Activated CD4-positive, alpha-beta T cell treated with anti-CD3 and anti-CD28 coated beads, Interleukin-10, Interleukin-2, amounts not matched to agents 100 ng/mL and 50 ng/mL, durations not matched to agents 16 hours and 8 hours (primary cell): Measurements from ENCODE around the gene PLA2G4C.

Experiments
- DNase-seq: peaks from one replicate; pipeline ENCODE4 v3.0.0-alpha.2; 2020

Gene PLA2G4C

DNA sequence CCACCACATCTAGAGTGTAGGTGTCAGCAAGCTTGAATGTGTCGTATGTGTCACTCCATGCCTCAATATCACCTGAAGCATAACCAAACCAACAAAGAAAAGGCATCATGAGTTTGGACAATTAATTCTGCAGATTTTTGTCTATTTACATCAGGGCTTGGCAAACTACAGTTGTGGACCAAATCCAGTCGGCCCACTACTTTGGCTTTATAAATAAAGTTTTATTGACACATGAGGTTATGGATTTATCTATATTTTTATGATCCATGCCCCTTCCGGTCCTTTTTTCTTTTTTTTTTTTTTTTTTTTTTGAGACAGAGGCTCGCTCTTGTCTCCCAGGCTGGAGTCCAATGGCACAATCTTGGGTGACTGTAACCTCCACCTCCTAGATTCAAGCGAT is 57.5 kb downstream of the PLA2G4C start:
- DNase-seq, result no peak

DNA sequence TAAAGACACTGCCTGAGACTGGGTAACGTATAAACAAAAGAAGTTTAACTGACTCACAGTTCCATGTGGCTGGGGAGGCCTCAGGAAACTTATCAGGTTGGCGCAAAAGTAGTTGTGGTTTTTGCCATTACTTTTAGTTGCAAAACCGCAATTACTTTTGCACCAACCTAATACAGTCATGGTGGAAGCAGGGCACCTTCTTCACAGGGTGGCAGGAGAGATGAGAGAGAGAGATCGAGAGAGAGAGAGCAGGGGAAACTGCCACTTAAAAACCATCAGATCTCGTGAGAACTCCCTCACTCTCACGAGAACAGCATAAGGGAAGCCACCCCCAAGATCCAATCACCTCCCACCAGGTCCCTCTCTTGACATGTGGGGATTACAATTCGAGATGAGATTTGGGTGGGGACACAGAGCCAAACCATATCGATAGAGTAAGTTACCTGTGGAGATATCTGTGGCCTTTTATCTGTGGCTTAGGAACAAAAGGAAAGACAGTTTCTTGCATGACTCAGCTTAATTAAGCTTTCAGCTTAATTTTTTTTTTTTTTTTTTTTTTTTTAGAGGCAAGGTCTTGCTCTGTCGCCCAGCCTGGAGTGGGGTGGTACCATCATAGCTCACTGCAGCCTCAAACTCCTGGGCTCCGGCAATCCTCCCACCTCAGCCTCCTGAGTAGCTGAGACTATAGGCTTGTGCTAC is 59.1 kb downstream of the PLA2G4C start:
- DNase-seq, result no peak

DNA sequence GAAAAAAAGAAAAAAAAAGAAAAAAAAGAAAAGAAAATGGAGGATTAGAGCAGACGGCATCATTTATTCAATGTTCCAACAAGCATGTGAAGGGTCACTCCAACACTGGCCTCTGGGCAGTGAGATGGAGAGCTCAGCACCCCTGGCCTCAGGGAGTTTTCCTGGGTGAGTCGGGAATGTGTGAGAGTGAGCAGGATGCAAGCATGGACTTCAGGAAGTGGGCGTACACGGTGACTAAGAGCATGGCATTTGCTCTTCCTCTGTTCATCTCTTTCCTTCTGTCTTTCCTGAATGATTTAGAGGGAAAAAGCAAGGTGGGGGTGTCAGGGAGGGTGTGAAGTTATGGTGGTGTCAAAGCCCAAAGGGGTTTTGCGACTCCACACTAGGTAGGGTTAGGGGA is 66.1 kb downstream of the PLA2G4C start:
- DNase-seq, result no peak

DNA sequence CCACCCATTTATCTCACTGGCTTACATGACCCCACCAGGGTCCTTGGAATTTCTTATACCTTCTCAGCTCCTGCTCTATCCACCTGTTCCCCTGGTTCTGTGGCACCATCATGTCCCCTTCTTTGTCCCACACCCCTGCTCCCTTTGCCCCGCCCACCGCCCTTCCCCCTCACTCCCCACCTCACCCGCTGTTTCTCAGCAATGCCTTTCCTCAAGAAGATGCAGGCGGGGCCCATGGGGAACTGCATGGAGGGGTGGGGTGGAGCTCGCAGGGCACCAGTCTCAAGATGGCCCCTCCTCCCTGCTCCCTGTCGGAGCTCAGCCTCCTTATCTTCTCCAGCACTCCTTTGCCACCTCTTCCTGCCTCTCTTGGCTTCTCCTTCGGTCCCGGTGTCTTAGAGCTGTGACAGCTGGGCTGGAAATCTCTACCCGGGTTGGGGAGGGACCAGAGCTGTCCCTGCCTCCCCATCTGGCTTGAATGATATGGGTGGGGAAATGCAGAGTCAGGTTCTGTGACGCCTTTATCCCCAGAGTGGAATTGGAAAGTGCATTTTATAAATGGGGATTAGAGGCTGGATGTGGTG is 66.8 kb downstream of the PLA2G4C start, which contains the start of gene CABP5:
TSS of gene CABP5 (minus strand) at position 405 of the 584 bp plus-strand sequence. CDS start at position 248, 157 bp downstream.
- DNase-seq, result no peak

DNA sequence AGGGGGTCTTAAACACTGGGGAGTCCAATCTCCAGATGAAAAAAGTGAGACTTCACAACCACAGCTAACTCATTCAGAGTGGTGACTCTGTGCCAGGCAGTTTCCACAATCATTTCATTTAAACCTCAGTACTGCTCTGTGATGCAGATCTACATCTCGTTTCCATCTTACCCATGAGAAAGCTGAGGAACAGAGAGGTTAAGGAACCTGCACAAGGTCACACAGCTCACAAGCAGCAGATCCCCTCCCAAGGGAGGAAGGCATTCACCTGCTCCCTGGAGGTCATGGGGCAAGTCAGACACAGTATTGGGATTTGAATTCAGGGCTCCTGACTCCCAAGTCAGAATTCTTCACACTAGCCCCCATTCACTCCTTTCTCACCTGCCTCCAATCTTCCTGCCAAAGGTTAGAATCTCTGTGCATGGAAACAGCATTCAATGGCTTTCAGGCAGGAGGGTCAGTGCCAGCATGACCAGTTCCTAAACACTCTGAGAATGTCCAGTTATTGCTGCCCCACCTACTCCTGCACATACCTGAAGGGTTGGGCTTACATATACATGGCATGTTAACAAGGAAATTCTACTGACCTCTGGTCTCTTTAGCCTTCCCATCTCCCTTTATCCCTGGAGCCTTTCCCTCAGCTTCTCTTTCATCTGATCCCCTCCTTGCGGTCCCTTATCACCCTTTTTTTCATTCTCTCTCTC is 68.6 kb downstream of the PLA2G4C start:
- DNase-seq, result no peak

DNA sequence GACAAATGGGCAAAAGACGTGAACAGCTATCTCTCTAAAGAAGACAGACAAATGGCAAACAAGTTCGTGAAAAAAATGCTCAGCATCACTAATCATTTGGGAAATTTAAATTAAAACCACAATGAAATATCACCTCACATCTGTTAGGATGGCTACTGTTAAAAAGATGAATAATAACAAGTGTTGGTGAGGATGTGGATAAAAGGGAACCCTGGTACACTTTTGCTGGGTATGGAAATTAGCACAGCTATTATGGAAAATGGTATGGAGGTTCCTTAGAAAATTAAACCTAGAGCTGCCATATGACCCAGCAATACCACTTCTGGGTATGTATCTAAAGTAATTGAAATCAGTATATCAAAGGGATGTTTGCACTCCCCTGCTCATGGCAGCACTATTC is 73.9 kb downstream of the PLA2G4C start:
- no peak for DNase-seq

DNA sequence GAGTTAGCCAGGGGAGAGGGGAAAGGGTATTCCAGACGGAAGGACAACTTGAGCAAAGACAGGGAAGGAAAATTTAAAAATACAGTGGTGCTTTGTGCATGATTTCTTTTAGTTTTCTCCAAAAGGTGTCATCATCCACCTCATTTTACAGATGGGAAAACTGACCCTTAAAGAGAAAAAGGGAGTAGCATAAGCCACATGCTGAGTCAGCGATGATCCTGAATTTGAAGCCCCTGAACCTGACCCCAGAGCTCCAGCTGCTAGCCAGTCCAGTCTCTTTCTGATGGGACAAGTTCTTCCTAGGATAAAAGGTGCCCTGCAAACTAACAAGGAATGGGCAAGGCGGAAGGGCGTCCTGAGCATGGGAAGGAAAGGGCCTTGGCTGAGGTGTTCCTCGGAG is 77.0 kb downstream of the PLA2G4C start:
- DNase-seq, result no peak

DNA sequence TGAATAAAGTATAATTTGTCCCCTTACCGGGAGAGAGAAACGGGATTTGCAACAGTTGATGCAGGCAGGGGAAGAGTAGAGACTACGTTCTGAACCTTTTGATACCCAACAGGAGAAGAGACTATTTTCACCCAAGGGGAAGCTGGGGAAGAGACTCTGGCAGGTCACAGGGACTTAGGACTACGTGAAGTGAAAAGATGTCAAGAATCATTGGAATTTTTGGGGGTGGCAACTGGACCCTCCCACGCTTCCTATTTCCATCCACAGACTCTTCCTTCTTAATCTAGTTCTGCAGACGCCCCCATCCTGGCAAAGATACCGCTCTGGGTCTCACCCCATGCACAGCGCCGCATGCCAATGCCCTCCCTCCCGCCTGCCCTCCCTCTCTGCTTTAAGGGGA is 80.5 kb downstream of the PLA2G4C start:
- no peak for DNase-seq

DNA sequence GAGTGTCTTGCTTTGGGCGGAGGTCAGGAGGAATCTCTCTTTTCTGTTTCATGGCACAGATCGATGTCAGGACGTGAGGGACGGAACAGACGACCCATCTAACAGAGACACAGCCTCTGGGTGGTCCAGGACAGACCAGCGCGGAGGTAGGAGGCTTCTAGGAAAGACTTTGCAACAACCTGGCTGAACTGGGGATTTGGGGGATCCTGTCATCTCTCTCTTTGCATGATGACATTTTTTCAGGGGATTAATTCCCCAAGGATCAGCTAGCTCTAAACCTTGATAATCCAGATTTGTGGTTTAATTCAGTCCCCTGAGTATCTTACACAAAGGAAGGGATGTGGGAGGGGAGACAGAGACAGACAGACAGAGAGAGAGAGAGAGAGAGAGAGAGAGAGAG is 81.2 kb downstream of the PLA2G4C start:
- DNase-seq, result no peak

DNA sequence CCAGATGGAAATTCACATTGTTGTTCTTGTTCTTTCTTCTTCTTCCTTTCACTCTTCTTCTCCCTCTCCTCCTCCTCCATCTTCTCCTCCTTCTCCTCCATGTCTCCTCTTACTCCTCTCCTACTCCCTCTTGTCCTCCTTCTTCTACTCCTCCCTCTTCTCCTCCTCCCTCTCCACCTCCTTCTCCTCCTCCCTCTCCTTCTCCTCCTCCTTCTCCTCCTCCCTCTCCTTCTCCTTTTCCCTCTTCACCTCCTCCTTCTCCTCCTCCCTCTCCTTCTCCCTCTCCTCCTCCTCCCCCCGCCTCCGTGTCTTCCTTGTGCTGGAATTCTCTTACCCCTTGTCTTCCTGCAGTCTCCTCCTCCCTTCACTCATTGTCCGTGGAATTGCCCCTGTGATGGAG is 85.1 kb downstream of the PLA2G4C start:
- DNase-seq, result no peak

DNA sequence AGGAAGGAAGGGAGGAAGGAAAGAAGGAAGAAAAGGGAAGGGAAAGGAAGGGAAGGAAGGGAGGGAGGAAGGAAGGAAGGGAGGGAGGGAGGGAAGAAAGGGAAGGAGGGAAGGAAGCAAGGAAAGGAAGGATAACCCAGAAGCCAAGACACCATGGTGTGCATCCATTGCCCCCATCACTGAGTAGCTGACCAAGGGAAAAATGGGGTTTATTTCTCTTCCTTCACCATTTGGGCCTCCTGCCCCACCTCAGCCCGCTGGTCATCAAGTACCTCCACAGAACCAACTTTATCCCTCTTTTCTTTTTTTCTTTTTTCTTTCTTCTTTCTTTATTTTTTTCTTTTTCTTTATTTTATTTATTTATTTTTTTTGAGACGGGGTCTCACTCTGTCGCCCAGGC is 87.1 kb downstream of the PLA2G4C start:
- no peak for DNase-seq

DNA sequence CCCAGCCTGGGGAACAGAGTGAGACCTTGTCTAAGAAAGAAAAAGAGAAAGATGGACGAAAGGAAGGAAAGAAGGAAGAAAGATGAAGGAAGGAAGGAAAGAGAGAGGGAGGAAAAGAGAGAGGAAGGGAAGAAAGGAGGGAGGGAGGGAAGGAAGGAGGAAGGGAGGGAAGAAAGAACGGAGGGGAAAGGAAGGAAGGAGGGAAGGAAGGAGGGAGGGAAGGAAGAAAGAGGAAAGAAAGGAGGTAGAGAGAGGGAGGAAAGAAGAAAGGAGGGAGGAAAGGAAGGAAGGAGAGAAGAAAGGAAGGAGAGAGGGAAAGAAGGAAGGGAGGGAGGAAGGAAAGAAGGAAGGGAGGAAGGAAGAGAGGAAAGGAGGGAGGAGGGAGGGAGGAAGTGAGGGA is 87.6 kb downstream of the PLA2G4C start:
- DNase-seq, result no peak

DNA sequence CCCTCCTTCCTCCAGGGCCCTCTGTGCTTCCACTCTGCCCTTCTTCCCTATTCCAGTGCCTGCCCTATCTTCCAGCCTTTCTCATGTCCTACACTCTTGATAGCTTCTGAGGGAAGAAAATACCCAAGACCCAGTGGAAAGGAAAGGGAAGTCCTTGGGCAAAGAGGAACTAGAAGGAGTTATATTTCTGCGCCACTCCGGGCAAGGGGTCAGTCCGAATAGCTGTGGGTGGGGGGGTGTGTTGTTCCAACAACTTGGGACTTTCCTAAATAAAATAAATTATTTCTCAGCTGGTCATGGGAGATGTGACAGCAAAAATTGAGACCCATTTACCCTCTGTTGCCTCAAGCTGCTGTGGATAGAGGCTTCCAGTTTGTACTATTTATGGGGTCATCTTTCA is 89.9 kb downstream of the PLA2G4C start:
- no peak for DNase-seq

DNA sequence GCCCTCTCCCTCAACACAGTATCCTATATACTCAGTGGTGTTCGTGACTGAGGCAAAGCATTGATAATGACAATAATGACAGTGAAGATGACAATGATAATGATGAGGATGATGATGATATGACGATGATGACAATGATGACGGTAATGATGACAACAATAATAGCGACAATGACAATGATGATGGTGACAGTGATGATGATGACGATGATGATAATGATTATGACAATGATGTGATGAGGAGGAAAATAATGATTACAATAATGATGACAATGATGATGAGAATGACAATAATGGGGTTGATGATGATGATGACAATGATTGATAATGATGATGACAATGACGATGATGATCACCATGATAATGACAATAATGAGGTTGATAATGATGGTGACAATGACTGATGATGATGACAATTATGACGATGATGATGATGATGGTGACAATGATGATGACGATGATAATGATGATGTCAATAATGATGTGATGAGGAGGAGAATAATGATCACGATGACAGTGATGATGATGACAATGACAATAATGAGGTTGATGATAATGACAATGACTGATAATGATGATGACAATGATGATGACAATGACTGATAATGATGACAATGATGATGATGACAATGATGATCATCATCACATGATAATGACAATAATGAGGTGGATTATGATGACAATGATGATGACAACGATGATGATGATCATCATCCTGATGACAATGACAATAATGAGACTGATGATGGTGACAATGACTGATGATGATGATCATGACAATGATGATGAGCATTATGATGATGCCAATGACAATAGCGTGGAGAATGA is 99.5 kb downstream of the PLA2G4C start:
- DNase-seq, result no peak

DNA sequence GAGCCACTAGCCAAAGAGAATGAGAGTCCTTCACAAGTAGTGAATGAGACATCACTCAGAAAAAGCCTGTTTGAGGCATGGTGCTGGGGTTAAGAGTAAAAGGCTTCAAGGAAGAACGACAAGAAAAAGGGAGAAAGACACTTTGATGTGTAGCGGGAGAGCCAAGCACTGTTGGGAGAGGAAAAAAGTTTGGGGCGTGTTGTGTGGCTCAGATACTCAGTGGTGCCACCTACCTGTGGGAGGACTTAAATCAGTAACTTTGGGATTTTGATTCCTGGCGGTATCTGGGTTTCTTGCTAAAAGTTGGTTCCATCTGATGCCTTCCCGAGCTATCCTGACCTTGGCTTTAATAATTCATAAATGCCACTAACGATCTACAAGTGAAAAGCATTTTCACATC is 103.9 kb downstream of the PLA2G4C start:
- DNase-seq, result peak; percentile 4

DNA sequence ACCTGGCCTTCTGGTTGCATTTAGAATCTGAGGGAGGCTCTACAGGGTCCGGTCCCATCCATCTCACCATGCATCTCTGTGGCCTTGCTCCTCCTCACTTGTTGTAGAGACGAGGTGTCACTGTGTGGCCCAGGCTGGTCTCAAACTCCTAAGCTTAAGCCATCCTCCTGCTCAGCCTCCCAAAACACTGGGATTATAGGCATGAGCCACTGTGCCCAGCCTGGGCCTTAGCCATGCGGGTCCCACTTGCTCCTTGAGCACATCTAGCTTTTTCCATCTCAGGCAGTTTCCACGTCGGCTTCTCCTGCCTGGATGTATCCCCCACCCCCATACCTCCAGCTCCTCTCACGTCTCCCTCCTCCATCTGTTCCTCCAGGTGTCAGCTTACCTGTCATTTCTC is 106.4 kb downstream of the PLA2G4C start:
- no peak for DNase-seq

DNA sequence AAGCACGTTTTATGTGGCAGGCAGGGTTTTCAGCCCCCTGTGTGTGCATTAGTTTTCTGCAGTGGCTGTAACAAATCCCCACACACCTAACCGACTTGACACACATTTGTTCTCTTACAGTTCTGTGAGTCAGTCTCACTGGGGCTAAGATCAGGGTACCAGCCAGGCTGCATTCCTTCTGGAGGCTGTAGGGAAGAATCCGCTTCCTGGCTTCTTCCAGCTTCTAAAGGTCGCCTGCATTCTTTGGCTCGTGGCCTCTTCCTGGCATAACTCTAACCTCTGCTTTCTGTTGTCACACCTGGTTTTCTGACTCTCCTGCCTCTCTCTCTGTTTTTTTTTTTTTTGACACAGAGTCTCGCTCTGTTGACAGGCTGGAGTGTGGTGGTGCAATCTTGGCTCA is 109.8 kb downstream of the PLA2G4C start:
- DNase-seq, result no peak

DNA sequence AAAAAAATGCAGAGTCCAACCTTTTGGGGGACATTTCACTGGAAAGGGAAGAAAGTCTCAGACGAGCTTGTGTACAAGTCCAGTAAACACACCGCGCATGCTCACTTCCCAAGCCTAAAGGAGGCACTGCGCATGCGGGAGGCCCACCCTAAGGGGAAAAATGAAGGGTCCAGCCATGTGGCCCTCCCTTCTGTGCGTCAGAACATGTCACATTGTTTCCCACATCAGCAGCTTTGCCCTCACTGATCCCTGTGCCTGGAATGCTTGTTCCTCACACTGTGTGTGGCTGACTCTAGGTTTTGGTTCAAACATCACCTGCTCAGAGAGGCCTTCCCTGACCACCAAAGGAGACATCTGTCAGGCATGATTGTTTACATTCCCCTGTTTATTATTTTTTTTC is 111.8 kb downstream of the PLA2G4C start:
- no peak for DNase-seq
